ENCODE measurements around the gene OSBPL5.

OSBPL5 gene

DNA sequence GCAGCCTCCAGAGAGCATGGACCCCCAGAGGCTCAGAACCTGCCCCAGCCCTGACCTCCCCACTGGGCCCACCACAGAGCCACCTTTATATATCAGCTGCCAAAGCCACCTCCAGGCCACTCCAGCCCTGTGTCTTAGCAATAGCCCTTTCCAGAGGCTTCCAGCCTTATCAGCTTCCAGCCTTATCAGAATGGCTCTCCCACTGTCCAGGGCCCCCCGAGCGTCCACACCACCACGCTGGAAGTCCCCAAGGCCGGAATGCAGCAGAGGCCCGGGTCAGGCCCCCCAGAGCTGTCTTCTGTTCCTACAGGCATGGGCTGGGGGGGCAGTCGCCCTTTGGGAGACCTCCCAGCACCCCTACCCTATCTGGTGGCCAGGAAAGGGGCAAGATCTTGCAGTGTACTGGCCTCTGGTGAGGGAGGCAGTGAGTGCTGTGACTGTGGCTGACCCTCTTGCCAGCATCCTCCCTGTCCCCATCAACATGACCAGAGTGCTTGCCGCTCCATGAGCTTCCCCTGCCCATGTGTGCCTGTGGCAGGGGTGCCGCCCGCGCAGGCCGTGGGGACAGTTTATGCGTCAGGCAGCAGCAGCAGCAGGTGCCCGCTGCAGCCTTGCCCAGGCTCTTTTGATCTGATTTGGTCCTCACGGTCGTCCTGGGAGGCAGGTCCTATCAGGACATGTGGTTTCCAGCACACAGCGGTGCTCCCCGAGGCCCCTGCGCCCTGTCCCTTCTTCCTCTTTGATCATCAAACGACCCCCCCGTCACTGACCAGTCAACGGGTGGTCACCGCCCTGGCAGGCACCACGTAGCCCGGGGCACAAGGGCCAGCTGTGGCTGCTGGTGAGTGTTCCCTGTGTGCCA lies 15.9 kb downstream of the OSBPL5 start:
- DNase-seq (ENCODE audit: low read depth), result no peak

GRCh38 chr11:3148255-3148989 lies 16.7 kb downstream of the OSBPL5 start:
- DNase-seq (ENCODE audit: low read depth), result no peak

DNA sequence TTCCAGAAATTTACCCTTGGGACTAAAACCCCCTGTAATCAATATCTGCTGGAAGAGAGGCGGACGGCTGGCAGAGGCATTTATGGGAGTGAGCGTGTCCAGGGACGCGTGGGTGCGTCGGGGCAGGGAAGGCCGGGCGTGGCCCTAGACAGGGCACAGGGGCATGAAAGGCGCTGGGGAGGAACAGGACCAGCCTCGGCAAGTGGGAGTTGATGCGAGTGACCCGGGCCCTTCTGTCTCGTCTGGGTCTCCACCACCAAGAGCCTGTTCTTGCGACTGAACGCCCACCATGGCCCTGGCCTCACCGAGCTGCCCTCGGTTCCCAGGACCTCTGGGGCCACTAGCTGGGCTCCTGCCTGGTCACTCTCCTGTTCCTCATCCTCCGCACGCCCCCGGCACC lies 17.5 kb downstream of the OSBPL5 start:
- no peak for DNase-seq (ENCODE audit: low read depth)

- no peak for DNase-seq (ENCODE audit: low read depth)
Measured at GRCh38 chr11:3147257-3147619, 17.9 kb downstream of the OSBPL5 start.

DNA sequence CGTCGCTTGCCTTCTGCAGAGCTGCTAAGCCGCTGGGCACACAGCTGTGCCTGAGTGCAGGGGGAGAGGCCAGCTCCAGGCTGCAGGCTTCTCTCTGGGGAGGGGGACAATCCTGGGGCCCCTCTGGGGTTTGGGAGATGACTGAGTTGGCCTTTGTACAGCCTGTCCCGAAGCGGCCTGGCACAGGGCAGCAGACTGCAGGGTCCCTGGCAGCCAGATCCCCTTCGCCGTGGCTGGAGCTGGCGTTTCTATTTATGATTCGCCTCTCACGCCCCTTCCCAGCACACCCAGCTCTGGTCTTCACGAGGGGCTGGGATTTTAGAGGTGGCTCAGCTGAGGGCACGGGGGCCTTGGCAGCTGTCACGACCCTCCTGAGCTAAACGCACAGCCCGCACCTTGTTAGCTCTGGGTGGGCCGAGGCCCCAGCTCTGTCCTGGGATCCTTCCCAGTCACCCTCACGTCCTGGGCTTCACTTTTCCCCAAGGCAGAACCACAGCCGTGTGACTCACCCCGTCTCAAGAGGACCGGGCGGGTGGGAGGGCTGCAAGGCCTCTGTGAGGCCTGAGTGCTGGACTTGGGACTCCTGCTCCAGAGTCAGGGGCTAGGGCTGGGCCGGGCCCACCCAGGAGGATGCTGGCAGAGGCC lies 18.4 kb downstream of the OSBPL5 start:
- DNase-seq (ENCODE audit: low read depth), result no peak

GRCh38 chr11:3145206-3145520 lies 19.9 kb downstream of the OSBPL5 start:
- no peak for DNase-seq (ENCODE audit: low read depth)

GRCh38 chr11:3144296-3145205 lies 20.6 kb downstream of the OSBPL5 start:
- no peak for DNase-seq (ENCODE audit: low read depth)

GRCh38 chr11:3143136-3143880 lies 21.8 kb downstream of the OSBPL5 start:
- DNase-seq (ENCODE audit: low read depth), result no peak

- no peak for DNase-seq (ENCODE audit: low read depth)
Measured at GRCh38 chr11:3140291-3140603, 24.9 kb downstream of the OSBPL5 start.

DNA sequence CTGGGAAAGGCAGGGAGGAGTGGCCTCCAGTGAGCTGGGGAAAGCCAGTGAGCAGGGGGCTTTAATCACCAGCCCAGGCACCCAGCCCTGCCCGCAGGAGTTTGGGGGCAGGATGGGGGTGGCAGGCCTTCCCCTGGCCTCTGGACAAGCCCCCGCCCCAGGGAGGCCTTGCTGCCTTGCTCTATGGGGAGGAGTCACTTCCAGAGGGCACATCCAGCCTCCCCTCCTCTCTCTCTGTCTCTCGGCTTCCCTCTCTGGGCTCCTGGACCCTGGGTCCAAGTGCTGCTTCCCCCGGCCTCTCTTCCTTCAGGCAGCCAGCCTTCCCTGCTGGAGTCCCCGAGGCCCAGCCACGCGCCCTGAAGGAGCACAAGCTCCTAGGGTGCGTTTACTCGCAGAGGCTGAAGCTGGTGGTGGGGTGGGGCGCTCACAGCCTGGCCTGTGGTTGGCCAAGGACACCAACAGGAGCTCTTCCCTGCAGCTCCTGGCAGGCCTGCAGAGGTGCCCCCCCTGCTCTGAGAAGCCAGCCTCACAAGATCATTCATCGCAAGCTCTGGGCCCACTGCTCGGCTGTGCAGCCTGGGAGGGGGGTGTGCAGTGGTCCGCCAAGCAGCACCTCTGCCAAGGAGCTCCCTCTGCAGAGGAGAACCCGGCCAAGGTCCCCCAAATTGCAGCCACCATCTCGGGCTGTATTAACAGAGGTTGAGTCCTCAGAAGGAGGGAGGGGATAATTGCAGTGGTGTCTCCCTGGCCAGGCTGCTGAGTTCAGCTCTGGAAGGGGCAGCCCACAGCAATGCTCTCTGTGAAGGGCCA lies 25.4 kb downstream of the OSBPL5 start:
- DNase-seq (ENCODE audit: low read depth), result no peak

GRCh38 chr11:3139086-3139440 lies 26.0 kb downstream of the OSBPL5 start:
- no peak for DNase-seq (ENCODE audit: low read depth)

DNA sequence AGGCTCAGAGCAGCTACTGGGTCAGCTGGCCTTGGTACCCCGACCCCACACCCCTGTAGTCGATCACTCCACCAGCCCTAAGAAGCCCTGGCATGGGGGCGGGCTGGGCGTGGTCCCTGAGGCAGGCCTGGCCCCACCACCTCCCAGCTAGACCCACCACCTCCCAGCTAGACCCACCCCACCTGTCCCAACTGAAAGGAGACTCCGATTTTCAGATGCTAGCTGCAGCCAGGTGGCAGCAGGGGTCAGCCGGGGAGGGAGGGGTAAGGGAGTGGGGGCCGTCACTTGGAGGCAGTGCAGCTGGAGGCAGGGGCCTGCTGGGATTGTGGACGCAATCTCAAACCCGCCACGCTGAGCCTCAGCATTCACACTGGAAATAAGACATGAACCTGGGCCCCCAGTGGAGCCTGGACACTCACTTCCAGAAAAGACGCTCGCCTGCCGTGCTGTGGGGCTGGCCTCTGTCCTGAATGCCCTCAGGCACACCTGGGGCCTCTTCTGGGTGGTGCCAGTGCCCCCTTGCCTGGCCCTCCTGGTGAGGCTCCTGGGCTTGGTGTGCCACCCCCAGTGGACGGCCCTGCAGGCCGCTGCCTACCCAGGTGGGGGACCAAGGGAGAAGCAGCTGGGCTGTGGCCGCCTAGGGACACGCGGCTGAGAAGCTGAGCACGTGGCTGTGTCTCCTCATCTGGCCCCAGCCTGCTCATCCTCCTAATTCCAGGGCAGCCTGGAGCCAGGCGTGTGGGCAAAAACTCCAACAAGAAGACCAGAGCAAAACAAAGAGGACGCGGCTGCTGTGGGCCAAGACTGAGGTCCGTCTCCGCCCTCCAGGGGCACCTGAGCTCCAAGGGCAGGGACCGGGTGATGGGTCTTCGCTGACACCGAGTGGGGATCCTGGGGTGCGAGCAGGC lies 26.7 kb downstream of the OSBPL5 start:
- DNase-seq (ENCODE audit: low read depth), result no peak

DNA sequence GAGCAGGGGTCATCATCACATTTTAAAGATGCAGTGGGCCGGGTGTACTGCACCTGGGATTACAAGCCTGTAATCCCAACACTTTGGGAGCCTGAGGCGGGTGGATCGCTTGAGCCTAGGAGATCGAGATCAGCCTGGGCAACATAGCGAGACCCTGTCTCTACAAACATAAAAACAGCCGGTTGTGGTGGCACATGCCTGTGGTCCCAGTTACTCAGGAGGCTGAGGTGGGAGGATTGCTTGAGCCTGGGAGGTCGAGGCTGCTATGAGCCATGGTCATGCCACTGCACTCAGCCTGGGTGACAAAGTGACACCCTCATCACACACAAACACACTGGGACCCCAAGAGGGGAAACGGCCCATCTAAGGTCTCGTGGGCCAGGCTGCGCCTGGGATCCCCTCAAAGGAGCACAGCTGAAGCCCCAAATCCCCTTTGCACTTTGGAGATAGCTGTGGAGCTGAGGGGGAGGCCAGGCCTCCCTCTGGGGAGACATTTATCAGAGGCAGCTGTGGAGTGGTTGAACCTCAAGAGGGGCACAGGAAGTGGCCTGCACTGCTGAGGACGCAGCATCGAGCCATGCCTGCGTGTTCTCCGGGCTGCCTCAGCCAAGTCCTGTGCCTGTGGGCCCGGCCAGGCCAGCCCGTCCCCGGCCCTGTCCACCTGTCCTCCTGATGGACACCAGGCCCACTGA lies 27.5 kb downstream of the OSBPL5 start:
- no peak for DNase-seq (ENCODE audit: low read depth)

DNA sequence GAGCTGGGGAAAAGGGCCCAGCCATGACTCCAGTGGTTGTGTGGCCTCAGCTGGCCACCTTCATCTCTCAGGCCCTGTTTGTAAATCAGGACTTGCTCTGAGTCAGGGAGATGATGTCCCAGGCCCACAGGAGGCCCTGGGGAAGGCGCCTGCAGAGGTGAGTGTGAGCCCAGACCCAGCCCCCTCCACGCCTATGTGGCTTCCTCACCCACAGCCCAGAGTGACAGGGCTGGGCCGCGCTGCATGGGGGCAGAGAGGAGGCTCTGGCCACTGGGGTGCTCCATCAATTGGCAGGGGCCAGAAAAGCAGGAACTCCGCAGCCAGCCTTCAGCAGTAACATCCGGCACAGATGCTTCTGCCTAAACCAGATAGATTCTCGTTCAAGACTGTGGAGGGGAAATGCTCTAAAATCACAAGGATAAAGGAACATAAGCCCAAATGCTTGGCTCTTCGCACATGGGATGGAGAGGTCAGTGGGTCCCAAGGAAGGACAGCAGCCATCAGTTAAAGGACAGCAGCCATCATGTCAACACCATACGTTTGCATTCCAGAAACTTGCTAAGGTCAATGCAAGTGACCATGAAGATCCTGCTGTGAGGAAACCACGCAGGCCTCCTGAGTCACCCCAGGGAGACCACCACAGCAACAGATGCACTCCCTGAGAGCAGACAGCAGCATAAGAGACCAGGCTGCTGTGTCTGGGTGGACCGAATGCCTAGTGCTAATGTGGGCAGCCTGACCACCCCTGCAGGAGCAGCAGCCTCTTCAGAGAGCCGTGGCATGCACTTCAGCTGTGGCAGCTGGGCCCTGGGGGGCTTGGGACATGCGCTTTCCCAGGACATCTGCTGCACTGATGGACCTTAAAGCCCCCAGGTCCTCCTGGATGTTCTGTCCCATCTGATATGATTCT lies 28.3 kb downstream of the OSBPL5 start:
- DNase-seq (ENCODE audit: low read depth), result no peak

- no peak for DNase-seq (ENCODE audit: low read depth)
Measured at GRCh38 chr11:3135481-3136440, 29.3 kb downstream of the OSBPL5 start.

DNA sequence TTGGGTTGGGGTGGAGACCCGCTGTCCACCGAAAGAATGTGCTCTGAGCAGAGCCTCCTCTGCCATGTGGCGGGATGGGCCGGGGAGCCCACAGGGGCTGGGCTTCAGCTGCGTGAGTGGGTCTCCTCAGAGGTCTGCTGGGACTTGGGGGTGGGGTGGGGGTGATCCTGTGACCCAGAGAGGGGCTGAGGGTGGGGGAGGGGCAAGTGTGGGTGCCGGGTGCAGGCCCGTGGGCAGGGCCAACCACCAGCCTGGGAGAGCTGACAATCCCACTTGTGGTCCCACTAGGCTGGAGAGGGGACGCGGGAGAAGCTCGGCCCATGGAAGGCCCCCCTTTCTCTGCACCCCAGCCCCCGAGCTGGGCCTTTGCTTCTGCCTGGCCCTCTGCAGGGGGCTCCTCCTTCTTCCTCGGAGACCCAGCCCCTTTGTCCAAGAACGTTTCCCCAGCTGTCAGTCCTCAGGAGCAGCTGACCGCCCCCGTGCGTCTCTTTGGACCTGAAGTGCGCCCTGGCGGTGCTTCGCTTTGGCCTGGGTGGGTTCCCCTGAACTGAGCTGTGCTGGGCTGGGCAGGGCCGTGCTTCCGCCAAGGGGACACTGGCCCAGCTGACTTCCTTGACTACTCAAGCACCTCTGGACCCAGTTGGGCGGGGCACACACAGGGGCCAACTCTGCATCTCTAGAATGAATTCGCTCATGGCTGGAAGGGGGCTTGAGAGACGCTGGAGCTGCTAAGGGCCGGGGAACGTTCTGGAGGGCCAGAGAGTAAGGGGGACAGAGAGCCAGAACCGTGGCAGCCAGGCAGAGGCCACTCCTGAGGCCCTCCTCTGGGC lies 30.2 kb downstream of the OSBPL5 start:
- DNase-seq (ENCODE audit: low read depth), result no peak
